Measurements from ENCODE around the gene FSTL1.

DNA sequence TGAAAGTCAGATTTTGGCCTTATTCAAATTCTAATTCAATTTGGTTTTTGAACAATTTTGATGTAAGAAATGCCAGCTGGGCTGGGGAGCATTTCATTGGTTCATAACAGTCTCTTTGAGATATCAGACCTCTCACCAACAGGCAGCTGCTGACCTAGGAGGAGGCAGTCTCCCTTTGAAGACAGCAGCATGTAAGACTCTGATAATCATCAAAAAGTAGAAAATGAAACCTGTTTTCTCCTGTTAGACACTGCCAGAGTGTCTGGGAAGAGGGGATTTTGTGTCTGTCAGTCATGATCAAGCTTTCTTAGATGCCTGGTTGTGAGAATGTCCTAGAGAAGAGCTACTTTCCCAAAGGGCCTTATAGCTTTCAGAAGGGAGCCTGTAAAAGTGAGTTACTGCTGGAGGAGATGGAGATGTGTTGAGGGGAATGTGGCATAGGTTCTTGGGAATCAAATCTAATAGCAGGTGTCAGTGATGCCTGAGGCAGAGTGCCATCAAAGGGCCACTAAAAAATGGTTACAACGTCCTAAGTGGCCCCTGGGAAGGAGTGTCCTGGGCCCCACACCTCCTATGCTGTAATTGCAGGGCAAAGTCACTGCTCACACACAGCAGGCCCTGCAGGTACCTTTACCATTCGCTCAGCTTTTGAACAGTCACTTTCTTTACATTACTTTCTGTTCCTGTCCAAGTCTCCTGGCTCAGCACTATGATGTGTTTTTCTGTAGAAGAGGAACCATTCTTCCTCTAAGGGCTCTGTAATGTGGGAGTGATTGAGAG, 43.1 kb downstream of the FSTL1 start:
- TF ChIP-seq, protein P1, sequence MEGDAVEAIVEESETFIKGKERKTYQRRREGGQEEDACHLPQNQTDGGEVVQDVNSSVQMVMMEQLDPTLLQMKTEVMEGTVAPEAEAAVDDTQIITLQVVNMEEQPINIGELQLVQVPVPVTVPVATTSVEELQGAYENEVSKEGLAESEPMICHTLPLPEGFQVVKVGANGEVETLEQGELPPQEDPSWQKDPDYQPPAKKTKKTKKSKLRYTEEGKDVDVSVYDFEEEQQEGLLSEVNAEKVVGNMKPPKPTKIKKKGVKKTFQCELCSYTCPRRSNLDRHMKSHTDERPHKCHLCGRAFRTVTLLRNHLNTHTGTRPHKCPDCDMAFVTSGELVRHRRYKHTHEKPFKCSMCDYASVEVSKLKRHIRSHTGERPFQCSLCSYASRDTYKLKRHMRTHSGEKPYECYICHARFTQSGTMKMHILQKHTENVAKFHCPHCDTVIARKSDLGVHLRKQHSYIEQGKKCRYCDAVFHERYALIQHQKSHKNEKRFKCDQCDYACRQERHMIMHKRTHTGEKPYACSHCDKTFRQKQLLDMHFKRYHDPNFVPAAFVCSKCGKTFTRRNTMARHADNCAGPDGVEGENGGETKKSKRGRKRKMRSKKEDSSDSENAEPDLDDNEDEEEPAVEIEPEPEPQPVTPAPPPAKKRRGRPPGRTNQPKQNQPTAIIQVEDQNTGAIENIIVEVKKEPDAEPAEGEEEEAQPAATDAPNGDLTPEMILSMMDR (IDR thresholded peaks at IDR 0.05), result no peak
- TF ChIP-seq ZFX (IDR thresholded peaks at IDR 0.05; ENCODE audit: borderline replicate concordance), result no peak

All from 22Rv1 (cell line).